AG04450 (cell line): ENCODE measurements around the gene HK2. TPM values are rescaled to one million over a fixed set of nuclear protein-coding genes. Genes with fewer than 3 reads are reported as not detected.

Experiments used
- CTCF ChIA-PET: fragments of 300-600, 350-600 bp; formaldehyde crosslinking; extraction: SDS; loops from one replicate; lab custom pipeline; 2022; ENCODE audit warnings: antibody characterized with exemption, inconsistent platforms; lab: Charles Lee
- POLR2A ChIA-PET: fragments of 350-600 bp; formaldehyde crosslinking; extraction: SDS; loops from one replicate; lab custom pipeline; 2021; ENCODE audit warnings: antibody characterized with exemption, inconsistent platforms; lab: Yijun Ruan, JAX
- DNase-seq: peaks from one replicate; pipeline ENCODE4 v3.0.0-alpha.2; 2011; ENCODE audit warnings: low read depth, low spot score
- H3K27ac ChIP-seq: one replicate; pipeline ENCODE4 v1.5.1; 2012; ENCODE audit warnings: low read depth, low read length, control low read depth
- H3K27me3 ChIP-seq: one replicate; pipeline ENCODE4 v1.6.0; 2012; ENCODE audit warnings: low read length; ENCODE audit not compliant: control insufficient read depth, insufficient read depth
- H3K4me3 ChIP-seq: 2 replicates; pipeline ENCODE4 v1.5.1; 2011; ENCODE audit warnings: mild to moderate bottlenecking, low read depth, low read length, control low read depth
- H3K9me3 ChIP-seq: 2 replicates; pipeline ENCODE4 v1.5.1; 2012; ENCODE audit warnings: low read length; ENCODE audit not compliant: control insufficient read depth, insufficient read depth
- CTCF ChIP-seq: IDR thresholded peaks from 2 replicates; pipeline ENCODE4 v1.5.1; 2011; ENCODE audit warnings: low read depth, low read length, control low read depth, inconsistent platforms
- polyA plus RNA-seq: library from polyadenylated mRNA; depleted of rRNA; stranded (reverse); fragments of >200 nt; gene quantifications from 2 replicates; pipeline ENCODE4 v1.2.3, GENCODE V29; 2011

Gene HK2
- polyA plus RNA-seq, 1 experiment: 12.5 TPM

GRCh38 chr2:74817304-74817675 is 16.6 kb upstream of the HK2 start:
- ChIA-PET CTCF (no interaction called here), POLR2A (no interaction called here)
- Histone ChIP-seq H3K27ac (no peak overlapping the region), H3K9me3 (no peaks in the 10 kb centered on the region), H3K27me3 (peaks cover 9% of the 10 kb centered on the region), H3K4me3 (no peak overlapping the region)
- no peak for TF ChIP-seq CTCF
- DNase-seq: no peak

GRCh38 chr2:74819702-74820101 is 14.2 kb upstream of the HK2 start:
- POLR2A ChIA-PET: no interaction called here
- H3K4me3 ChIP-seq: no peak overlapping the region
- DNase-seq: no peak
- no peaks in the 10 kb centered on the region for H3K9me3 ChIP-seq
- CTCF ChIA-PET: no interaction called here
- H3K27ac ChIP-seq: no peak overlapping the region
- no peak for TF ChIP-seq CTCF
- H3K27me3 ChIP-seq: peaks cover 3% of the 10 kb centered on the region

- DNase-seq: no peak
- no peak for TF ChIP-seq CTCF
- ChIA-PET POLR2A (no interaction called here), CTCF (interaction anchor here (0.6 kb wide), 1 partner anchor 195 kb away, joined by 3 read pairs; no protein-coding TSS in a partner anchor)
- Histone ChIP-seq H3K4me3 (no peak overlapping the region), H3K27ac (no peak overlapping the region), H3K27me3 (no peaks in the 10 kb centered on the region), H3K9me3 (no peaks in the 10 kb centered on the region)
Observed at GRCh38 chr2:74821177-74822126, 12.5 kb upstream of the HK2 start.

- ChIA-PET POLR2A (no interaction called here), CTCF (interaction anchor here (0.7 to 1.5 kb wide), 2 partner anchors 12 to 14 kb away, joined by 3 to 4 read pairs; no protein-coding TSS in a partner anchor)
- DNase-seq: no peak
- H3K9me3 ChIP-seq: no peaks in the 10 kb centered on the region
- no peak overlapping the region for H3K4me3 ChIP-seq
- H3K27me3 ChIP-seq: peaks cover 6% of the 10 kb centered on the region
- no peak for TF ChIP-seq CTCF
- H3K27ac ChIP-seq: no peak overlapping the region
Observed at GRCh38 chr2:74822771-74823566, 11.0 kb upstream of the HK2 start.
